SK-N-MC (cell line): ENCODE data around the gene ZNF205.

Source experiments
- EZH2 ChIP-seq: fragments of 200-600 bp; sonication (generic); IDR thresholded peaks from one replicate; pipeline ENCODE4 v1.6.1; 2017; ENCODE audit warnings: antibody characterized with exemption
- POLR2AphosphoS5 ChIP-seq: IDR thresholded peaks from 2 replicates; pipeline ENCODE4 v1.6.1; 2012; ENCODE audit warnings: mild to moderate bottlenecking, low read depth, low read length, borderline replicate concordance

GRCh38 chr16:3065069-3065741 is 47.2 kb upstream of the ZNF205 start, which contains the start of gene IL32:
- TF ChIP-seq POLR2AphosphoS5 (no peak), EZH2 (no peak)
